Embryonic facial prominence (tissue), 1 donor: ENCODE results near the gene TET1.
"Not testable (repeated sequence)": the region's sequence is repeated elsewhere in the genome, so short reads cannot be mapped to it uniquely, and the experiment has no call there.

Experiments
- DNase-seq: peaks from one replicate; pipeline ENCODE4 v3.0.0-alpha.2; 2016; ENCODE audit errors: extremely low spot score

TET1 gene

GRCh38 chr10:68611227-68611626, 51.1 kb downstream of the TET1 start:
- no peak for DNase-seq

- DNase-seq, result not testable (repeated sequence)
Measured at GRCh38 chr10:68613974-68614373, 53.8 kb downstream of the TET1 start.

GRCh38 chr10:68617691-68618090, 57.6 kb downstream of the TET1 start:
- not testable (repeated sequence) for DNase-seq

GRCh38 chr10:68618234-68618633, 58.1 kb downstream of the TET1 start:
- DNase-seq, result no peak

GRCh38 chr10:68619595-68619994, 59.5 kb downstream of the TET1 start:
- DNase-seq, result no peak

GRCh38 chr10:68625316-68625921, 65.3 kb downstream of the TET1 start:
- no peak for DNase-seq

- no peak for DNase-seq
Measured at GRCh38 chr10:68628576-68629127, 68.5 kb downstream of the TET1 start.

- DNase-seq, result not testable (repeated sequence)
Measured at GRCh38 chr10:68632271-68632560, 72.1 kb downstream of the TET1 start.

GRCh38 chr10:68633281-68633680, 73.1 kb downstream of the TET1 start:
- DNase-seq, result no peak

GRCh38 chr10:68633816-68634466, 73.8 kb downstream of the TET1 start:
- DNase-seq, result no peak

GRCh38 chr10:68636335-68636734, 76.2 kb downstream of the TET1 start:
- DNase-seq, result no peak

GRCh38 chr10:68643550-68643949, 83.4 kb downstream of the TET1 start:
- DNase-seq, result not testable (repeated sequence)

- DNase-seq, result no peak
Measured at GRCh38 chr10:68647672-68648341, 87.7 kb downstream of the TET1 start.

- no peak for DNase-seq
Measured at GRCh38 chr10:68655620-68656126, 95.5 kb downstream of the TET1 start.

GRCh38 chr10:68665841-68666240, 105.7 kb downstream of the TET1 start:
- no peak for DNase-seq

GRCh38 chr10:68666280-68666760, 106.2 kb downstream of the TET1 start:
- no peak for DNase-seq

GRCh38 chr10:68668231-68668630, 108.1 kb downstream of the TET1 start:
- no peak for DNase-seq

GRCh38 chr10:68668972-68669371, 108.8 kb downstream of the TET1 start:
- DNase-seq, result no peak

GRCh38 chr10:68684413-68684812, 124.3 kb downstream of the TET1 start:
- no peak for DNase-seq

GRCh38 chr10:68696018-68696417, 135.9 kb downstream of the TET1 start:
- no peak for DNase-seq

GRCh38 chr10:68697106-68697505, 137.0 kb downstream of the TET1 start:
- no peak for DNase-seq

GRCh38 chr10:68700197-68700596, 140.1 kb downstream of the TET1 start:
- DNase-seq, result no peak

- DNase-seq, result no peak
Measured at GRCh38 chr10:68705548-68705947, 145.4 kb downstream of the TET1 start.
